Hindlimb muscle (tissue), 1 donor: ENCODE data around the gene FNDC10. TPM values are rescaled to one million over a fixed set of nuclear protein-coding genes. Genes with fewer than 3 reads are reported as not detected.
A peak's percentile ranks its signal among the peaks of the same experiment; 100 is the strongest.

Experiments used
- DNase-seq: peaks from one replicate; pipeline ENCODE4 v3.0.0-alpha.2; 2013
- polyA plus RNA-seq: library from polyadenylated mRNA; unstranded; fragments of 120-200 nt; gene quantifications from one replicate; pipeline ENCODE4 v1.2.1, GENCODE V29; 2013; ENCODE audit not compliant: insufficient read length

Gene FNDC10
- polyA plus RNA-seq, 1 donor, result 3.0 TPM

DNA sequence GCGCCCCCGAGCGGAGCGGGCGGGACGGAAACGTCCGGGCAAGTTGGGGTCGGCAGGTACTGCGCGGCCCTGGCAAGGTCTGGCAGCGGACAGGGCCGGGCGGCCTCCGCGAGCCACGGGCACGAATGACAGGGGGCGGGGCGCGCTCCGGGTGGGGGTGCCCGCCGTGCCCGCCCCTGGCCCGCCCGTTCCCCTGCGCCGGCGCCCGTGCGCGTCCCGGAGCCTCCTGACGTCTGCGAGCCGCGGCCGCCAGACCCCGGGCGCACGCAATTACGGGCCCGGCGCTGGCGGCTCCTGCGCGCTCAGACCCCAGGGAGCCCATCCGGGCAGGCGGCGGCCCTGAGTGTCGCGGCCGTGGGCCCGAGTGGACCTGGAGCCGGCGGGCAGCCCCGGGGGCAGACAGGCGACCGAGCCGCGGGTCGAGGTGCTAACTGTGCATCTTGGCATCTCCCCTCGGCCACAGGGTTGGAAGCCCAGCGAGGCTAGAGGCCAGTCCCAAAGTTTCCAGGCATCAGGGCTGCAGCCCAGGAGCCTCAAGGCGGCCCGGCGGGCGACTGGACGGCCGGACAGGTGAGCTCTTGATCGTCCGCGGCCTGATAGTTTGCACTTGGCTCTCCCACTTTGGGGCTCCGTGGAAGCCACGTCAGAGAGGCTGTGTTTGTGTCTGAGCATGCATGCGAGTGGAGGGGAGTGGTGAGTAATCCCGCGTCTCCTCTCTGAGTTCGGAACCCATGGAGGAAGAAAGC is 16.3 kb upstream of the FNDC10 start:
- DNase-seq, result no peak

DNA sequence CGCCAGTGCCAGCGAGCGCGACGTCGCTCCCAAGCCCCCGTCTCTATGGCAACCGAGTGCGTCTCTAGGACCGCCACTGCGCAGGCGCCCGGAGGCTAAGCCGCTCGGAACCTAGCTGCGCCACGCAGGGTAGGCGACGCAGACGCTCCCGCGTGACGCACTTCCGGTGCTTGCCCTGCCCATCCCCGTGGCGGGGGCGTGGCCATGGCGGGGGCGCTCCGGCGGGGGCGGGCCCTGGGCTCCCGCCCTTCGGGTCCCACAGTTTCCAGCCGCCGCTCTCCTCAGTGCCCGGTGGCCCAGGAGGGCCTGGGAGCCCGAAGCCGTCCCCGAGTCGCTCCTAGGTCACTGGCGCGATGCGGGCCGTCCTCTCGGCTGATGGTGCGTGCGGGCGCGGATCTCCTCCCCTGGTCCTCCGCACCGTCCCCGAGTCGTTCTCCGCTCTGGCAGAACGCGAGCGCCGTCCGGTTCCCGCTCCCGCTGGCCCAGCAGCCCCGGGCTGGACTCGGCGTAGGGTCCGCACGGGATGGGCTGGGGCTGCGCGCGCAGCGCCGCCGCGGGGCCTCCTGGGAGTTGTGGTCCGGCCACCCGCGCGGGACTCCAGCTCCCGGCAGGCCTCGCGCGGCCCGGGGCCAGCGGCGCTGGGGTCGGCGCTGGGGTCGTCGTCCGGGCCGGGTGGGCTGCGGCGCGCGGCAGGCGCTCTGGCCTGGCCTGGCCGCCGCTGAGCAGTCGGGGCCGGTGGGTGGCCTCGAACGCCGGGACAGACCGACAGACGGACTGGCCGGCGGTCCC is 15.5 kb upstream of the FNDC10 start, which contains the start of gene MIB2:
TSS of gene MIB2 (plus strand) at position 245 of the 789 bp plus-strand sequence. CDS start 7,953 bp downstream, outside the sequence.
- DNase-seq, result peak; percentile 96

DNA sequence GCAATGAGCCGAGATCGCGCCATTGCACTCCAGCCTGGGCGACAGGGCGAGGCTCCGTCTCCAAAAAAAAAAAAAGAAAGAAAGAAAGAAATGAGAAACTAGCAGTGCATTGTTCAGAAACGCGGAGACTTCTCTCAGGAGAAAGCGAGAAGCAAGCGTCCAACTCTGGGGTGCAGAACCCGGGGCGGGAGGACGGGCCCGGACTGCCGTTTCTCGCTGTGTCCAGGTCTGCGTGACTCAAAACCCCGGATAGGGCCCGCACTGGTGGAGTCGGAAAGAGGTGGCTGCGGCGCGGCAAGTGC is 15.0 kb upstream of the FNDC10 start:
- DNase-seq, result no peak

DNA sequence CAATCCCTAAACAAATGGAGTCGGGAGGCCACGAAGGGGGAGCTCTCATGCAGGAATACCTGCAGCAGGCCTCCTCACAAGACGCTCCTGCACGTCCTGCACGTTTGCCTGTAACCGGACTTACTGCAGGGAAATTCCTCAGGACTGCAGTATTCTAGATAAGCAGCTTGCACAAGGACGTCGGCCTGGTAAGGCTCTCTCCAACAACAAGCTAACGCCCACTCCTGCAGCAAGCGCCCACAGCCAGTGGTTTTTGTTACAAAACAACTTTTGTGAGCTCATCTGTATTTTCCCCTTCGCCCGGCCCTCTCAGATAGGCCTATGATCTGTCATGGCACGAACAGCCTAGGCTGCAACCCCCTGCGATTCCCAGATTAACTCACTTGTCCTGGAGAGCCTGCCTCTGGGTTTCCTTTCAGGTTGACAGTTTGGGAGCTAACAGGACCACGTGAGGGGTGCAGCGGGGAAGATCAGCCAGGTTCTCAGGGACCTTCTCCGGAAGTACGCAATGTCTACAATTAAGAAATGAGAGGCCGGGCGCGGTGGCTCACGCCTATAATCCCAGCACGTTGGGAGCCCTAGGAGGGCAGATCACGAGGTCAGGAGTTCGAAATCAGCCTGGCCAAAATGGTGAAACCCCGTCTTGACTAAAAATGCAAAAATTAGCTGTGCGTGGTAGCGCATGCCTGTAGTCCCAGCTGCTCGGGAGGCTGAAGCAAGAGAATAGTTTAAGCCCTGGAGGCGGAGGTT is 14.4 kb upstream of the FNDC10 start:
- DNase-seq, result no peak

DNA sequence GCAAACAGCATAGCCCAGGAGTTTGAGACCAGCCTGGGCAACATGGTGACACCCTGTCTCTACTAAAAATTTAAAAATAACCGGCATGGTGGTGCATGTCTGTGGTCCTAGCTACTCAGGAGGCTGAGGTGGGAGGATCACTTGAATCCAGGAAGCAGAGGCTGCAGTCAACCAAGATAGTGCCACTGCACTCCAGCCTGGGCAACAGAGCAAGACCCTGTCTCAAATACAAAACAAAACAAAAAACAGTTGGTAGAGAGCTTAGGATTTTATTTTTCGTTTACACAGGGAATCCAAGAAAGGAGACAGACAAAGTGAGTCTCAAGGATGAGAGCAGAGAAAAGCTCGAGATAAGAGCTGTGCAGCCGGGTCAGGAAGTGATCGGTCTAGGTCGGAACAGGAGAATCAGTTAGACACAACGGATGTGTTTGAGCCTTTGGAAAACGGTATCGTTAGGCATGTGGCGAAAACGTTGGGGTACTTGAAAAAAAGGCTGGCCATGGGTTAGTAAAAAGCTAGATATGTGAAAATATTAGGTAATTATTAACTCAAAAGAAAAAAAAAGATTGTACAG is 13.7 kb upstream of the FNDC10 start:
- DNase-seq, result no peak

DNA sequence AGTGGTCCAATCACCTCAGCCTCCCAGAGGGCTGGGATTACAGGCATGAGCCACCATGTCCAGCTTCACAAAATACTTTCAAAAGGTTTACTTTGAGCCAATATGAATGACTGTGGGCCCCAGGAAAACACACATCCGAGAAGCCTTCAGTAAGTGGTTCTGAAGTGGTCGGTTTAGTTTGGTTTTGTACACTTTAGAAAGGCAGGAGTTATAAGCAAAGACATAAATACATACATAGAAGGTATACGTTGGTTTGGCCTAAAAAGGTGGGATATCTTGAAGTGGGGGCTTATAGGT is 12.1 kb upstream of the FNDC10 start:
- DNase-seq, result no peak

DNA sequence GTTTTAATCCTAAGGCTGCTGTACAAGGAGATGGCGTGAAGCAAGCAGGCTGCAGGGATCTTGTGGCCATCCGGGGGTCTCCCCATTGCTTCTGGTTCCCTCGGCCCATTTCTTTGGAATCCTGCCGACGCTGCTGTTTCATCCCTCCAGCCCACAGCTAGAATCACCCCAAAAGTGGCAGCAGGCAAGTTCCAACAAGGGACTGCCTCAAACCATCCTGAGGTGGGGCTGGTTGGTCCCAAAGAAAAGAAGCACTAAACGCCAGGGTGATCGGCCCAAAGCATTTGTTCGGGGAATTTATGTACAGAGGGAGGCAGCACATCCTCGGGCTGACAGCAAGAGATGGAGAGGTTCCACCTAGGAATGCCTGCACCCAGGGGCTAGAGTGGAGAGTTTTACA is 10.9 kb upstream of the FNDC10 start:
- no peak for DNase-seq

DNA sequence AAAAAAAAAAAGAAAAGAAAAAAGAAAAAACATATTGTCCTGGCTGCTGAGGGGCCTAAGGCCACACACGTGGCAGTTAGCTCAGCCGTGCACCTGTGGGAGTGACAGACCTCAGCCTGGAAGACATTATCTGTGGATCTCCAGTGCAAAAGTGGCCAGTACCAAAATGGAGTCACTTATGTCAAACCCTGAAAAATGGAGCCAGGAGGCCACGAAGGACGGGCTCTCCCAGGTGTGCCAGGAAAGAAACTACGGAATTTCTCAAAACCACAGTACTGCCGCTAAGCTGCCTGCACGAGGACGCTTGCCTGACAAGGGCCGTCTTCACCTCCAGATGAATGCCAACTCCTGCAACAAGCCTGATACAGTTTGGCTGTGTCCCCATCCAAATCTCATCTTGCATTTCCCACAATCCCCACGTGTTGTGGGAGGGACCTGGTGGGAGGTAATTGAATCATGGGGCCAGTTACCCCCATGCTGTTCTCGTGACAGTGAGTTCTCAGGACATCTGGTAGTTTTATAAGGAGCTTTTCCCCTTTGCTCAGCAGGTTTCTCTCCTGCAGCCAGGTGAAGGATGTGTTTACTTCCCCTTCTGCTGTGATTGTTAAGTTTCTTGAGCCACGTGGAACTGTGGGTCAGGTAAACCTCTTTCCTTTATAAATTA is 10.0 kb upstream of the FNDC10 start:
- DNase-seq, result no peak

DNA sequence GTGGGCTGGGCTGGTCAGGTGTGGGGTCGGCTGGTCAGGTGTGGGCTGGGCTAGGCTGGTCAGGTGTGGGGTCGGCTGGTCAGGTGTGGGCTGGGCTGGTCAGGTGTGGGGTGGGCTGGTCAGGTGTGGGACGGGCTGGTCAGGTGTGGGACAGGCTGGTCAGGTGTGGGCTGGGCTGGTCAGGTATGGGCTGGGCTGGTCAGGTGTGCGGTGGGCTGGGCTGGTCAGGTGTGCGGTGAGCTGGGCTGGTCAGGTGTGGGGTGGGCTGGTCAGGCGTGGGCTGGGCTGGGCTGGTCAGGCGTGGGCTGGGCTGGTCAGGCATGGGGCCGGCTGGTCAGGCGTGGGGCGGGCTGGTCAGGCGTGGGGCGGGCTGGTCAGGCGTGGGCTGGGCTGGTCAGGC is 6.3 kb upstream of the FNDC10 start:
- DNase-seq, result no peak

DNA sequence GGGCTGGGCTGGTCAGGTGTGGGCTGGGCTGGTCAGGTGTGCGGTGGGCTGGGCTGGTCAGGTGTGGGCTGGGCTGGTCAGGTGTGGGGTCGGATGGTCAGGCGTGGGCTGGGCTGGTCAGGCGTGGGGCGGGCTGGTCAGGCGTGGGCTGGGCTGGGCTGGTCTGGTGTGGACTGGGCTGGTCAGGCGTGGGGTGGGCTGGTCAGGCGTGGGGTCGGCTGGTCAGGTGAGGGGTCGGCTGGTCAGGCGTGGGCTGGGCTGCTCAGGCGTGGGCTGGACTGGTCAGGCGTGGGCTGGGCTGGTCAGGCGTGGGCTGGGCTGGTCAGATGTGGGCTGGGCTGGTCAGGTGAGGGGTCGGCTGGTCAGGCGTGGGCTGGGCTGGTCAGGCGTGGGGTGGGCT is 5.8 kb upstream of the FNDC10 start:
- DNase-seq, result no peak

DNA sequence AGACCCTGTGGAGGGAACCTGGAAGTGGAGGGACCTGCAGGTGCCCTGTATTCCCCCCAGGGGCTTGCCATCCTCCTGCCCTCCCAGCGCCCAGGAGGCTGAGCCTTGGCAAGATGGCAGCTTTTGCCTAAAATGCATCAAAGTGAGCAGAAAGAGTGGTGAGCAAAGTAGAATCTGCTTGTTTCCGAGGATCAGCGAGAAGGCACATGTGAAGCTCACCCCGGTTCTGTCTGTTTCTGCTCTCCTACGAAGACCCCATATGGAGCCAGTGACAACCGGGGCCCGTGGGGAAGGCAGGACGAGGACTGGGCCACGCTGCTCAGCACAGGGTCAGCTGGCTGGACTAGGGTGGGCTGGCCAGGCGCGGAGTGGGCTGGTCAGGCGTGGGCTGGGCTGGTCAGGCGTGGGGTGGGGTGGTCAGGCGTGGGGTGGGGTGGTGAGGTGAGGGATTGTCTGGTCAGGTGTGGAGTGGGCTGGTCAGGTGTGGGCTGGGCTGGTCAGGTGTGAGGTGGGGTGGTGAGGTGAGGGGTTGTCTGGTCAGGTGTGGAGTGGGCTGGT is 5.2 kb upstream of the FNDC10 start:
- no peak for DNase-seq

DNA sequence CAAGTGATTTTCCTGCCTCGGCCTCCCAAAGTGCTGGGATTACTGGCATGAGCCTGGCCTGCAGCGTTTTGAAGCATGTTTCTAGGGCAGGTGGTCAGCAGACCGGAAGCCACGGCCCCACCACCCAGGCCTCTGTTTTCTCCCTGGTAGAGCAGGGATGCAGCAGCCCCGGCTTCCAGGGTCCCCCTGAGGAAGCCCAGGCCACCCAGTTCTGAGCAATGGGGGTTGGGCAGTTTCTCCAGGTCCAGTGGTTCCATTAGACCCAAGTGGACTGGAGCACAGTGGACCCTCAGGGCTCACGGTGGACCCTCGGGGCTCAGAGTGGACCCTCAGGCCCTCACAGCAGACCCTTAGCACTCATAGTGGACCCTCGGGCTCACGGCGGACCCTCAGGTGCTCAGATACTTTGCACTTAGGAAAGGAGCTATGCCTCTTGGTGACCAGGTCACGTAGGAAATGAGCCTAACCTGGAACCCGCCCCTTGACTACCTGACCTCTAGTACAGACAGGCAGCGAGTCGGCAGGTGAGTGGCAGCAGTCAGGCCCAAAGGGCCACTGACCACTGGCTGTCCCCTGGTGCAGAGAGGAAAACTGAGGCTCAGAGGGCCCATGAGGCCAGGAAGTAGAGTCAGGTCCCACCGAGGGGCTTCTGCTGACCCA is 4.6 kb upstream of the FNDC10 start:
- DNase-seq, result no peak

DNA sequence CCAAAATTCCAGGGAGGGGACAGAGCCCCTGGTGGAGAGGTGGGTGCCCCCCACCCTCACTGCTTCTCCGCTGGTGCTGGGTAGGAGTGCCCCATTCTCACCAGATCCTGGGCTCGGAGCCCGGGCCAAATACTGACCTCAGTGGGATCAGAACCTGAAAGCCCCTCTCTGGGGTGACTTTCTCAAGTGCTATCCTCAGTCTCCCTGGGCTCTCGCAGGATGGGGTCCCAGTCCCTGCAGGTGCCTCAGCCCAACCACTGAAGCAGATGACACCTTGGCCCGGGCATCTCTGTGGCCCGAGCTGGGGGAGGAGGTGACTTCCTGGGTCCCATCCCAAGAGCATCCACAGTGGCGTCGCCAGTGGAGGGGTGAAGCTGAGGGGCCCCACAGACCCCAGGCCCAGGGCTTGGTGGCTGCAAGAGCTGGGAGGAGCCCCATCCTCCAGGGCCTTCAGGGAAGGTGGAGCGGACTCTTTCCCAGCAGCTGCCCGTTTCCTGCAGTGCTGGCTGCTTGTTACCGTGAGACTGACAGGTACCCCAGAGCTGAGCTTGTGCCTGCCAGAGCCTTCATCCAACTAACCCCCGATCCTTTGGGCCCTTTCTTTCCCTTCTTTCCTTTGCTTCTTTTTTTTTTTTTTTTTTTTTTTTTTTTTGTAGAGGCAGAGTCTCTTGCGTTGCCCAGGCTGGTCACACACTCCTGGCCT is 3.9 kb upstream of the FNDC10 start:
- DNase-seq, result no peak

DNA sequence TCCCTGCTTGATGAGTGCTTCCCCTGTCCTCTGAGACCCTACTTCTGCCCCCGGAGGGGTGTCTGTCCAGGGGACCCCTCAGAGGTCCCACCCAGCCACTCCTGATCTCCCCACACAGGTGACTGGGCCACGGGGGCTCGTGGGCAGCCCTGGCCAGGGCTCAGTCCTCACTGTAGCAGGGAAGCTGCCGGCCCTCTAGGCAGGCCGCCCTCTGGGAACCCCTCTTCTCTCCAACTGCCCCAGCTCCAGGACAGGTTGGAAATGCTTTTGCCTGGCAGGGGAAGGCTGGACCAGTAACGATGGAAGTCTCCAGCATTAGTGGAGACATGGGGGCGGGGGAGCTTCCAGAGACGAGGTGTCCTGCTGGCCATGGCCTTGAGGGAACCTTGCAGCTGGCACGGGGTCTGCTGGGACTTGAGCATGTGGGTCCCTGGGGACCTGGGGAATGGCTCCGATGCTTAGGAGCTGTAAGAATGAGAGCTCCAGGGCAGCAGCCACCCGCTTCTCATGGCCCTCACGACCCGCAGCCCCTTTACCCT is 3.1 kb upstream of the FNDC10 start:
- DNase-seq, result no peak

DNA sequence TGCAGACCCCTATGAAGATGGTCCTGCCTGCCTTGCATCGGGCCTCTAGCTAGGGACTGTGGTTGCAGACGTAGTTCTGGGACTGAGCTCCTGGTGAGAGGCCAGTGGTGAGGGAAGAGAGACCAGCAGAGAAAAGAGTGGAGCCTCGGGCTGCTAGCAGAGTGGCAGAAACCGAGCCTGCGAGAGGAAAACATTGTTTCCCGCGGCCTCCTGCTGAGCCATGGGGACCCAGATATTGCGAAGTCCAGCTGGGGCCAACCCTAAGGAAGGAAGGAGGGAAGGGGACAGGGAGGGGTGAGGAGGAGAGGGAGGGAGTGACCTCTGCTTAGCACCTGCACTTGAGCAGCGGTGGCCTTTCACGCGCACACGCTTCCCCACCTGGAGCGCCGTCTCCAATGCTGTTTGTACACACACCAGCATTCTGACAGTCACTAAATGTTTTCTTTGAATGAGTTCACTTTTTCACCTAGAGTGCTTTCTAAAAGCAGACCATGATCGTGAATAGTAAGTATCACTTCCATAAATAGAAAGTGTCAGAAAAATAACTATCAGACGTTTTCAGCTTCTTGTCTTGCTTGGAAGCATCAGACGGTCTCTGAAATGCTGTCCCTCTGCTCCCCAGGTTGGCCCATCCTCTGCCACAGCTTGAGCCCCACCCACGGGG is 2.5 kb upstream of the FNDC10 start:
- DNase-seq, result no peak

DNA sequence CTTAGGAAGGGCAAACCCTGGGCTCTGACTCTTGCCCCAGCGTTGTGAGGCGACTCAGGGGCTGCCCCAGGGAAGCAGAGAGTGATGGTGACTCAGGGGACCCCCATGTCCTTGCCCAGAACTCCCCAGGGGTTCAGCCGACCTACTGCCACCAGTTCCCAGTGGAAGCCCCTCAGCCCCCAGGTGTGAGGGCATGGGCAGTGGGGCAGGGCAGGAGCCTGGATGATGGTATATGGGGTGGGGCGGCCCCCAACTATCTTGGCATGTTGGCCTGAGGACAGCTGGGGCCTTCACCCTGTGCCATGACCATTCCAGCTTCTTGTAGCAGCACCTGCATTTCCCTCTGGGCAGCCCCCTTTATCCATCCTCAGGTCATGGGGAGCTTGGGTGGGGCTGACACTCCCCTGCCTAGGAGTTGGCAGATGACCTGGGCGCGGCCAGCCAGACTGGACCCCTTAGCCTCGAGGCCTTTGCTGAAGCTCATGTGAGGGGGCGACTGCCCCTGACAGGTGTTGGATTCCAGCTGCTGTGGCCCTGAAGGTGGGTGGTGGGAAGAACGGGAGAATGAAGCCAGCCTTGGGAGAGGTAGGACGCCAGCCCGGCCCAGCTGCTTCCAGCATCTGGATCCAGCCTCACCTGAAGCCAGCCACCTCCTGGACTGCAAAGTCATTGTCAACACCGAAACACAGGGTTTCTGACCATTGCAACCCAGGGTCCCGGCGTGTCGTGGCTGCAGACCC is 1.8 kb upstream of the FNDC10 start:
- DNase-seq, result no peak

DNA sequence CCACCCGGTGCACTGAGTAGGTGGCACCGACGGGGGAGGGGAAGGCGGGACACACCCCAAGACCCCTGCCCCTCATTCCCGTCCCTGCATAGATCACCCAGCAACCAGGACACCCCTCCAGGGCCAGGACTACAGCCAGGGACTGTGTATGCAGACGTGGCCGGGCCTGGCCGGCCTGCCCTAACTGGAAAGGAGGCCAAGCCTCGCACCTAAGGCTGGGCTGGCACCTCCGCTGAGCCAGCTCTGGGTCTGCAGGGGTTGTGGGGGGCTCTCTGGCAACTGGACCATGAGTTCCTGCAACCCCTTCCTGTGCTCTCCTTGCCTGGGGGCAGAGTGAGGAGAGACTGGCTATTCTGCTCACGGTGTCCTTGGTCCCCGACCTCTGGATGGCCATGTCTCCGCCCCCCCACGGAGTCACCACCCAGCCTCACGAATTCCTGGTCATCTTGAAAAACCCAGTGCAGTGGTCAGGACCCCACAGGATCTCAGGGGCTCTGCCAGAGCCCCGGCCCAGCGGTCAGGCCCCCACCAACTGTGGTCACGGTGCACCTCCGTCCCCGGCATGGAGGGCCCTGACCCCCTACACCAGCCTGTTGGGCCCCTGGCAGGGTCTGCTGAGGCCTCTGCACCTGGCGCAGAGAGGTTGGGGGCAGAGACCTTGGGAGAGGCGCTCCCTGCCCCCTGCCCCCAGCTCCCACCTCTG is 1.1 kb upstream of the FNDC10 start:
- no peak for DNase-seq

DNA sequence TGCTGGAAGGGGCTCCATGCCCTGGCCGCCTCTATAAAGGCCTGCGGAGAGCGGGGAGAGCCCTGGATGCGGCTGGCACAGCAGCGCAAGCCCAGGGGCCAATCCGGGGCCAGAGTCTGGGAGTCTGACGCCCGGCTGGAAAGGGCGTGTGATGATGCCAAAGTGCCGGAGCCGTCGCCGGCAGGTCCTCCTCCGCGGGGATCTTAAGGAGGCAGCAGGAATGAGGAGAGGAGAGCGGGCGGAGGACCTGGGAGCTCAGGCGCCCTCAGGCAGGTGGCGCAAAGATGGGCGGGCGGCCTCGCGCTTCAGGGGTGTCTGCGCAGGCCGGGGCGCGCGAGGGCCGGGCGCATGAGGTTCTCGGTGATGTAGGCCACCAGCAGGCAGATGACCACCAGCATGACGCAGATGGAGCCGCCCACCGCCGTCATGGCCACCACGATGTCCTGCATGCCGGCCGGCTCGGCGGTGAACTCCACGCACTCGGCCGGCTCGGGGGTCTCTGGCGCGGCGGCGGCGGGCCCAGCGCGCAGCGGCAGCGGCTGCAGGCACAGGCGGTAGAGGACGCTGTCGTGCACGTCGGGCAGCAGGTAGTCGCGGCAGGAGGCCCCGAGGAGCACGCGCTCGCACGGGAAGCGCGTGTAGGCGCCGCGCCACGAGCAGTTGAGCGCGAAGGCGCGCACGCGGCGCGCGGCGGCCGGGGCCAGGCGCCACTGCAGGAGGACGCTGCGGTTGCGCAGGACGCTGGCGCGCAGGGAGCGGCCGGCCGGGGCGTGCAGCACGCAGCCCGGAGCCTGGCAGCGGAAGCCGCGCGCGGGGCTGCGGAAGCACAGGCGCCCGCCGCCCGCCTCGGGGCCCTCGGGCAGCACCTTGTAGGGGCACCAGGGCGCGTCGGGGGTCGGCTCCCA is 653 bp downstream of the FNDC10 start:
- DNase-seq, result no peak
